ENCODE data around the gene LRRC4C. TPM values are rescaled to one million over a fixed set of nuclear protein-coding genes. Genes with fewer than 3 reads are reported as not detected.

Gene LRRC4C
- total RNA-seq, 1 experiment from 2014 or later: 0.15 TPM

DNA sequence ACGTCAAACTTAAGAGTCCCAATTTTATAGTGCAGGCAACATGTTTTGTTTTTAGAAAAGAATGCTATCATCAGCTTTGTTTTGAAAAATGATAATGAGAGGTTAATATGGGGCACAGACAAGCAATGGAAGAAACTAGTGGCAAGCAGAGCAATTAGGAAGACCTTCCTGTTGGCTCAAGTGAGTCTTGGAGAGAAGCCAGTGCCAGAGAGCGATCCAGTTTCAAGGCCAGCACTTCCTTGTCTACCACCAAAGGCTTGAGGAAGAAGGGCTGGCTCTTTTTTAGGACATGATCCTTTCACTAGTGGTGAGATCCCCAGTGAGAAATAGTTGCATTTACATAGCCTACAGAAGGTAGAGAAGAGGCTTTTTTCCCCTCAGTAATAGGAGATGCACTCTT, 1340.7 kb downstream of the LRRC4C start:
- H3K4me3 ChIP-seq (ENCODE audit: low read depth in 2 of 2, low read length in 2 of 2): no peak overlapping the region
- no TSS peak for BruUV-seq (replicated peaks)
- no peaks in the 10 kb centered on the region for H3K4me1 ChIP-seq (ENCODE audit: control insufficient read depth, insufficient read depth, low read length)
- no peak overlapping the region for H3K27ac ChIP-seq (ENCODE audit: low read length)
- ChIA-PET CTCF (no interaction called here), POLR2A (no interaction called here)
- intact Hi-C loops (cut with micrococcal nuclease; ENCODE audit: unreplicated experiment) (no loop called here), in situ Hi-C loops (cut with HindIII; ENCODE audit: low pct_unique_long_range_greater_than_20kb, low sequenced_read_pairs) (no loop called here)
- DNase-seq (ENCODE audit: low read depth, low spot score) (no peak), ATAC-seq (no peak)
- H3K27me3 ChIP-seq (ENCODE audit: control insufficient read depth, insufficient read depth, low read length): no peaks in the 10 kb centered on the region
- TF ChIP-seq SIN3A (IDR thresholded peaks at IDR 0.05; ENCODE audit: borderline replicate concordance, insufficient read depth, low read depth, low read length): no peak
- TF ChIP-seq, protein P1, sequence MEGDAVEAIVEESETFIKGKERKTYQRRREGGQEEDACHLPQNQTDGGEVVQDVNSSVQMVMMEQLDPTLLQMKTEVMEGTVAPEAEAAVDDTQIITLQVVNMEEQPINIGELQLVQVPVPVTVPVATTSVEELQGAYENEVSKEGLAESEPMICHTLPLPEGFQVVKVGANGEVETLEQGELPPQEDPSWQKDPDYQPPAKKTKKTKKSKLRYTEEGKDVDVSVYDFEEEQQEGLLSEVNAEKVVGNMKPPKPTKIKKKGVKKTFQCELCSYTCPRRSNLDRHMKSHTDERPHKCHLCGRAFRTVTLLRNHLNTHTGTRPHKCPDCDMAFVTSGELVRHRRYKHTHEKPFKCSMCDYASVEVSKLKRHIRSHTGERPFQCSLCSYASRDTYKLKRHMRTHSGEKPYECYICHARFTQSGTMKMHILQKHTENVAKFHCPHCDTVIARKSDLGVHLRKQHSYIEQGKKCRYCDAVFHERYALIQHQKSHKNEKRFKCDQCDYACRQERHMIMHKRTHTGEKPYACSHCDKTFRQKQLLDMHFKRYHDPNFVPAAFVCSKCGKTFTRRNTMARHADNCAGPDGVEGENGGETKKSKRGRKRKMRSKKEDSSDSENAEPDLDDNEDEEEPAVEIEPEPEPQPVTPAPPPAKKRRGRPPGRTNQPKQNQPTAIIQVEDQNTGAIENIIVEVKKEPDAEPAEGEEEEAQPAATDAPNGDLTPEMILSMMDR (IDR thresholded peaks at IDR 0.05): no peak
- no peaks in the 10 kb centered on the region for H3K9me3 ChIP-seq (ENCODE audit: control insufficient read depth, insufficient read depth, low read depth, low read length)
- no peaks in the 10 kb centered on the region for H3K36me3 ChIP-seq (ENCODE audit: control insufficient read depth, insufficient read depth, low read length)

DNA sequence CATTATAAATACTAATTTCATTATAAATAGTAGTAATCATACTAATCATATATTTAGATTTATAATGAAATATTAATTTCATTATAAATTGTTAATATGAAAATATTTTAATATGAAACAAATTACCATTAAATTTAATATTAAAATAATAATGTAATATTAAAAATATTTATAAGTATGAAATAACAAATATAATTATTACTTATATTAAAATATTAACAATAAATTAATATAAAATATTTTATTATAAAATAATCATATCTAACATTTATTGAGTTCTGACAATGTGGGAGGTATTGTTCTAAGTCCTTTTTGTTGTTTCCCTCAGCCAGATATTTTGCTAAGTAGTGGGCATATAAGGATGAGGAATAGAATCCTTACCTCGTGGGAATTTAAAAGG, 1341.4 kb downstream of the LRRC4C start:
- no peak overlapping the region for H3K4me3 ChIP-seq (ENCODE audit: low read depth in 2 of 2, low read length in 2 of 2)
- no peaks in the 10 kb centered on the region for H3K4me1 ChIP-seq (ENCODE audit: control insufficient read depth, insufficient read depth, low read length)
- ChIA-PET POLR2A (no interaction called here), CTCF (no interaction called here)
- H3K27me3 ChIP-seq (ENCODE audit: control insufficient read depth, insufficient read depth, low read length): no peaks in the 10 kb centered on the region
- no peak overlapping the region for H3K27ac ChIP-seq (ENCODE audit: low read length)
- TF ChIP-seq SIN3A (IDR thresholded peaks at IDR 0.05; ENCODE audit: borderline replicate concordance, insufficient read depth, low read depth, low read length) (no peak), REST (IDR thresholded peaks at IDR 0.05; ENCODE audit: insufficient read depth in 1 of 2, low read depth in 2 of 2, low read length in 1 of 2) (no peak), POLR2AphosphoS5 (IDR thresholded peaks at IDR 0.05; ENCODE audit: low read depth, low read length) (no peak)
- TF ChIP-seq, protein P1 (IDR thresholded peaks at IDR 0.05): no peak
- ATAC-seq (no peak), DNase-seq (ENCODE audit: low read depth, low spot score) (no peak)
- in situ Hi-C loops (cut with HindIII; ENCODE audit: low pct_unique_long_range_greater_than_20kb, low sequenced_read_pairs): no loop called here
- no peaks in the 10 kb centered on the region for H3K9me3 ChIP-seq (ENCODE audit: control insufficient read depth, insufficient read depth, low read depth, low read length)
- BruUV-seq (replicated peaks): no TSS peak
- intact Hi-C loops (cut with micrococcal nuclease; ENCODE audit: unreplicated experiment): no loop called here
- H3K36me3 ChIP-seq (ENCODE audit: control insufficient read depth, insufficient read depth, low read length): no peaks in the 10 kb centered on the region

All from Panc1 (cell line).